ENCODE results near the gene SEPTIN3. TPM values are rescaled to one million over a fixed set of nuclear protein-coding genes. Genes with fewer than 3 reads are reported as not detected.

Gene SEPTIN3
- total and polyA plus RNA-seq, 9 of the 15 experiments (the other 6 are each of a cell fraction or from before 2014, with no cell fraction given), result 0.06 TPM; not detected in 8

GRCh38 chr22:41931701-41932269, 37.5 kb upstream of the SEPTIN3 start (continued):
- TF ChIP-seq PHF8 (IDR thresholded peaks at IDR 0.05; ENCODE audit: borderline replicate concordance, low read length) (no peak), ZNF75A (CRISPR knock-in tag; IDR thresholded peaks at IDR 0.05) (no peak)

GRCh38 chr22:41932353-41932752, 36.9 kb upstream of the SEPTIN3 start:
- no peaks in the 10 kb centered on the region for H3K79me2 ChIP-seq (ENCODE audit: control insufficient read depth, insufficient read depth, low read length)
- FAIRE-seq, result no peak
- H3K27ac ChIP-seq (ENCODE audit: extremely low read depth, low read depth, low read length), result no peak overlapping the region
- H3K4me2 ChIP-seq (ENCODE audit: insufficient read depth, low read length), result no peak overlapping the region
- BruUV-seq (replicated peaks), result no TSS peak
- H3K27me3 ChIP-seq (ENCODE audit: control insufficient read depth in 2 of 2, insufficient read depth in 2 of 2, low read length in 2 of 2), result no peaks in the 10 kb centered on the region
- POLR2A ChIA-PET, result interaction anchor here (0.6 kb wide), 1 partner anchor 226 kb away, joined by 3 read pairs; no protein-coding TSS in a partner anchor
- intact Hi-C loops (cut with micrococcal nuclease) (no loop called here), in situ Hi-C loops (cut with MboI) (no loop called here)
- 100% methylated on average over 9 of the region's 12 CpGs for WGBS (ENCODE audit: insufficient coverage, low coverage, missing lambda C conversion rate)
- H3K36me3 ChIP-seq (ENCODE audit: control insufficient read depth, insufficient read depth, low read length), result peaks cover 14% of the 10 kb centered on the region; the same call in 1 of the 3 replicates
- H3K9me3 ChIP-seq (replicated peaks; ENCODE audit: control insufficient read depth, insufficient read depth, low read depth, low read length), result no peaks in the 10 kb centered on the region
- peak overlapping the region in 1 of 2 experiments; percentile 71; a peak in 2 of 4 replicates for H3K9ac ChIP-seq (ENCODE audit: insufficient read depth in 1 of 2, low read depth in 2 of 2, low read length in 2 of 2)
- TF ChIP-seq CEBPB (tag; IDR thresholded peaks at IDR 0.05) (no peak), FOXO4 (CRISPR knock-in tag; IDR thresholded peaks at IDR 0.05) (no peak), JUN (IDR thresholded peaks at IDR 0.05; ENCODE audit: borderline replicate concordance, low read depth, low read length) (no peak), JUN (CRISPR knock-in tag; IDR thresholded peaks at IDR 0.05; ENCODE audit: borderline replicate concordance) (no peak), ZNF780A (CRISPR knock-in tag; IDR thresholded peaks at IDR 0.05) (no peak), ZNF584 (CRISPR knock-in tag; IDR thresholded peaks at IDR 0.05; ENCODE audit: low read depth) (no peak), RUNX1 (IDR thresholded peaks at IDR 0.05; ENCODE audit: low read depth) (no peak), POLR2G (IDR thresholded peaks at IDR 0.05; ENCODE audit: low read depth, low read length) (peak; percentile 70), CXXC5 (CRISPR knock-in tag; IDR thresholded peaks at IDR 0.05) (no peak), RBFOX2 (IDR thresholded peaks at IDR 0.05; ENCODE audit: low read depth, low read length) (peak; percentile 34; the same call in 1 of the 2 replicates), HINFP (tag; conservative IDR thresholded peaks at IDR 0.05; ENCODE audit: low read depth) (no peak)
- DNase-seq (ENCODE audit: extremely low read depth in 1 of 4, low spot score in 3 of 4), result no peak
- H4K20me1 ChIP-seq (replicated peaks; ENCODE audit: control insufficient read depth, insufficient read depth, low read length), result no peaks in the 10 kb centered on the region
- peaks cover 3% of the 10 kb centered on the region for H3K9me1 ChIP-seq (ENCODE audit: control insufficient read depth, insufficient read depth, low read length)
- H3K4me3 ChIP-seq, result no peak overlapping the region
- no peak for ATAC-seq
- CTCF ChIA-PET (ENCODE audit: low intra/inter-chr PET ratio), result no interaction called here
- peaks cover 6 to 61% of the 10 kb centered on the region in 2 experiments; a peak in 4 of 5 replicates for H3K4me1 ChIP-seq (replicated peaks in 1 of 2; ENCODE audit: control insufficient read depth in 2 of 2, insufficient read depth in 2 of 2, low read length in 2 of 2)
- no peak overlapping the region for H2AFZ ChIP-seq (ENCODE audit: low read depth, low read length)
